GM21723 (cell line): ENCODE results near the gene TRABD2B.
"Not testable (repeated sequence)": the region's sequence is repeated elsewhere in the genome, so short reads cannot be mapped to it uniquely, and the experiment has no call there.

Source experiments
- ATAC-seq: cut with Tn5 transposase; IDR thresholded peaks from one replicate; pipeline ENCODE4 v1.9.1; 2021; ENCODE audit warnings: mild to moderate bottlenecking, moderate library complexity; ENCODE audit not compliant: unreplicated experiment

Gene TRABD2B

DNA sequence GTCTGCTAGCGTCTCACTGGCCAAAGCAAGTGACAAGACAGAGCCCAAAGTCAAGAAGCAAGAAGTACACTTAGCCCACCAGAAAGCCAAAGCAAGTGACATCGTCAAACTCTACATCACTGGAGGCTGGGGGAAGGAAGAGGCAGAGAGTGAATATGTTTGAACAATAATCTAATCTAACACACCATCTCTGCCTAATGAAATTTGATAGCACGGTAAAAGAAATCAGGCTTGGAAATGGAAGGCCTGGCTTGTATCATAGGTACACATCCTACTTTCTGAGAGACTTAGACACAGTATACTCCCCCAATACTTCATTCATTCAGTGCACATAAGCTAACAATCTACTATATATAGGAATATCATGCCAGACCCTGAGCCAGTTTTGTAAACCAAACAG is 26.3 kb downstream of the TRABD2B start:
- ATAC-seq: no peak

- no peak for ATAC-seq
Measured at GRCh38 chr1:47969478-47969877, 27.7 kb downstream of the TRABD2B start.

- ATAC-seq: no peak
Measured at GRCh38 chr1:47968556-47968888, 28.7 kb downstream of the TRABD2B start.

GRCh38 chr1:47967864-47968555 is 29.2 kb downstream of the TRABD2B start:
- no peak for ATAC-seq

GRCh38 chr1:47965816-47966215 is 31.4 kb downstream of the TRABD2B start:
- no peak for ATAC-seq

GRCh38 chr1:47964636-47965035 is 32.5 kb downstream of the TRABD2B start:
- ATAC-seq: no peak

DNA sequence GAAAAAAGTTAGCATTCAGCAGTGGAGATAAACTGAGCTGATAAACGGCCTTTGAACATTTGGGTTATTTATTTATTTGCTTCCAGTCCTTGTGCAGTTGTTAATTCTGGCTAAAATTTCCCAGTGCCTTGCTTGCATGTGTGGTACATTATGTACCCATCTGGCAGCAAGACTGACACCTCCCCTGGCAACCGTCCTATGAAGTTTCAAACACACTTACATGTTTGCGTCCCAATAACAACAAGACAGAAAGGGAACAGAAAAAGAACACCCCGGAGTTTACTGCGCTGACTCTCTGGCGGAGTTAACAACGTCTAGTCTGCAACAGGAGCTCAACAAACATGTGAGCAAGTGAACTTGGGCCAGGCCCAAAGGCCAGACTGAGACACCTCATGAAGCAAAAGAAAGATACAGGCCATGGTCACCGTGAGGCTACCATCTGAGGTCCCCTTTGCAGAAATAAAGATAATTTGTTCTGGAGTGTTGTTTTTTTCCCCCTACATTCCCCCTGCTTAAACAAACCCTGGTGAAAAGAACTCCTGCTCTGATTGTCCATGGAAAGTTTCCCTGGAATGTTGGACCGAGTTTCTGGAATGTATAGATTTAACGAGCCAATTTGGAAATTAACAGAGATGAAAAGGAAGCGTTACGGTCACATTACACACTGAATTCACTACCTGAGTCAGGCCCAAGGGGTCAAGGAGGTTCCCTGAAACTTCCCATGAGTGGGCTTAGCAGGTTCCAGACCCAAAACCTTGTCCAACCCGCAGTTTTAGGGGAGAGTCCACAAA is 33.4 kb downstream of the TRABD2B start:
- no peak for ATAC-seq

GRCh38 chr1:47962750-47963492 is 34.3 kb downstream of the TRABD2B start:
- no peak for ATAC-seq

DNA sequence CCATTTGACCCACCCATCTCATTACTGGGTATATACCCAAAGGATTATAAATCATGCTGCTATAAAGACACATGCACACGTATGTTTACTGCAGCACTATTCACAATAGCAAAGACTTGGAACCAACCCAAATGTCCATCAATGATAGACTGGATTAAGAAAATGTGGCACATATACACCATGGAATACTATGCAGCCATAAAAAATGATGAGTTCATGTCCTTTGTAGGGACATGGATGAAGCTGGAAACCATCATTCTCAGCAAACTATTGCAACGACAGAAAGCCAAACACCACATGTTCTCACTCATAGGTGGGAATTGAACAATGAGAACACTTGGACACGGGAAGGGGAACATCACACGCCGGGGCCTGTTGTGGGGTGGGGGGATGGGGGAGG is 35.4 kb downstream of the TRABD2B start:
- ATAC-seq: not testable (repeated sequence)

- not testable (repeated sequence) for ATAC-seq
Measured at GRCh38 chr1:47956491-47956890, 40.7 kb downstream of the TRABD2B start.

DNA sequence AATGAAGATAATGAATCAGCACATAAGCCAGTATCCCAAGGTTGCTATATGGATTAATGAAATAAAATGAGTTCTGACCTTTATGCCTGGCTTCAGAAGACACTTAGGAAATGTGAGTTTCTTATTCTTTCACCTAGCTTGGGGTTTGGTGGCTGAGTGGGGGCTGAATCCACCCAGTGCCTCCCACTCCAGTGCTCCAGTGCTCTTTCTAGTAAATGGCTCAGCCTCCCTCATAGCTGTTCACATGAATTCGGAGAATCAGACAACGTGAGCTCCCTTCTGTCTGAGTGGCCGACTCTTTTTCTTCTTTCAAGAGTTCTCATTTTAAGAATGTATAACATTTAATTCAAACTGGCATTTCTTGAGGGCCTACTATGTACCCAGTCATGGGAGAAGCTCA is 43.5 kb downstream of the TRABD2B start:
- no peak for ATAC-seq

- no peak for ATAC-seq
Measured at GRCh38 chr1:47951545-47952235, 45.5 kb downstream of the TRABD2B start.

DNA sequence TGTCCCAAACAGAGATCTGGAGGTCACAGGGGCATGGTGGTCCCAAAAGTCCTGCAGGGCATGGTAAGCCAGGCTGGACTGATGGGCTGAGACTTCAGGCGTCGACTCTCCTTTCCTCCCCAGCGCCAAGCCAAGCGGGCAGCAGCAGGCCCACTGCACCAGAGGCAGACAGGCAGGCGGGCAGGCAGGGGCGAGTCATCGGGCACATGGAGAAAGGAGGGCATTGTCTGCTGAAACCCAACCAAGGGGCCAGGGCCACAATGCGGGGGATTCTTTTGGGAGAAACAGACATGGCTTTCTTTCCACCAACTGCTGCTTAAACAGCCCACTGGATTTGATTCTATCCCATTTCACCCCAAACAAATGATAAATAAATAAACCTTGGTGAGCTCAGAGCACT is 46.2 kb downstream of the TRABD2B start:
- no peak for ATAC-seq

GRCh38 chr1:47950471-47950870 is 46.7 kb downstream of the TRABD2B start:
- ATAC-seq: no peak

- ATAC-seq: no peak
Measured at GRCh38 chr1:47948126-47948525, 49.1 kb downstream of the TRABD2B start.

- no peak for ATAC-seq
Measured at GRCh38 chr1:47947531-47947930, 49.7 kb downstream of the TRABD2B start.

- ATAC-seq: no peak
Measured at GRCh38 chr1:47944561-47944960, 52.6 kb downstream of the TRABD2B start.

DNA sequence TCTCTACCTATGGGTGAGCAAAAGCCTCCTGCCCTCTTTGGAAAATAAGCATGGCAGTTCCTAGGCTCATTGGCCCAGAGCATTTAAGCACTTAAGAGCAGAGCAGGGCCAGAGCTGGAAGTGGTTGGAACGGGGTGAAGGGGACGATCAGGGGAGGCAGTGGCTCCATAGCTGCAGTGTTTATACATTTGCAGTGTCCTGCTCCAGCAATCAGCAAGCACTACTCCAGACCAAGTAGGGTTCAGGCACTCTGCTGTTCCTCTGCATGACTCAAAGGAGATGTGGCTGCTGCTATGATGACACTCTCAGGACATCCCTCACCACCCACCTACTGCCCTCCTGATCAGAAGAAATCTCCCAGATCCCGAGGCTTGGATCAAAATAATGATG is 55.0 kb downstream of the TRABD2B start:
- no peak for ATAC-seq

DNA sequence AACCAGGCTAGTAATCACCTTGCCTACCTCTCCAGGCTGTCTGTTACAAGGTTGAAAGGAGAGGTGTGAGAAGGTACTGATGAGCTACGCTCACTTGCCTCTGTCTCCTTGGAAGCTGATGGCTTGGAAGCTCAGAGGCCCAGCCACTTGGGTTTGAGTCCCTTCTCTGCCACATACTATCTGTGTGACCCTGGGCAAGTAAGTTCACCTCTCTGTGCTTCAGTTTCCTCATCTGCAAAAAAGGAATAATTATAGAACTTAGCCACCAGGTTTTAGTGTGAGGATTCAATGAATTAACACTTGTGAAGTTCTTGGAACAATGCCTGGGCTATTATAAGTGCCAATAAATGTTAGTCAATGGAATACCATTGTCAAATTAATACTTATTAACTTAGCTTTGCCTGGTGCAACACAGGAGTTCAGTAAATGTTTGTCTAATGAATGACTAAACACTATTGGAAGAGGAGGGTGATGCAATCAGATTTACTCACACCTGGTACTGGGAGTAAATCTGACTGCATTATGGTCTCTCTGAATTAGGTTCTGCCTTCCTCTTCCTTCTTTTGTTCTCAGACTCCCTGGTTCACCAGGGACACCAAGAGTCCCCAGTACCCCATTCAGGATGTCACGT is 55.5 kb downstream of the TRABD2B start:
- ATAC-seq: no peak

- ATAC-seq: no peak
Measured at GRCh38 chr1:47940779-47941178, 56.4 kb downstream of the TRABD2B start.

DNA sequence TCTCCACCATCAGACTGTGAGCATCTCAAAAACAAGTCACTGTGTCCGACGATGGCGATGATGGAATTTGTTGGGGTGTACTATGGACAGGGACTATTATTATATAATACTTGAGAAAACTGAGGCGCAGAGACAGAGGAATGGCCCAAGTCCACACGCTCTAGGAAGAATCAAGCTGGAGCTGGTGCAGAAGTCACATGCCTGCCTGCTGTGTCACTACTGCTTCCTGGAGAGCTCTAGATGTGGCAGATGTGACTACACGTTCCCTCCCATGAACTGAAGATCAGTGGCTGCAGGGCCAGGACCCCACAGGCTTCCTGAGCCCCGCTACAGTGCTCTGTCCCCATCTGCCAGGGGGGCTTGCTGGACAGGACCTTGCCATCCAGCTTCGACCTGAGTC is 56.9 kb downstream of the TRABD2B start:
- no peak for ATAC-seq
